Right atrium auricular region (tissue), 2 donors: Measurements from ENCODE around the gene TCFL5. TPM values are rescaled to one million over a fixed set of nuclear protein-coding genes. Genes with fewer than 3 reads are reported as not detected.
A peak's percentile ranks its signal among the peaks of the same experiment; 100 is the strongest.

ENCODE experiments used
- DNase-seq: peaks from one replicate; pipeline ENCODE4 v3.0.0-alpha.2; 2019; ENCODE audit warnings: low spot score
- H3K27ac ChIP-seq, 2 donors: fragments of 200-600 bp; sonication (generic); 1 replicate in 1 of 2; 2 replicates in 1 of 2; pipeline ENCODE4 v1.5.1; 2016 to 2019
- H3K27me3 ChIP-seq, 2 donors: fragments of 200-600 bp; sonication (generic); one replicate each; pipeline versions ENCODE4 v1.5.1 to v1.6.0; 2017 to 2019
- H3K36me3 ChIP-seq: fragments of 200-600 bp; sonication (generic); one replicate; pipeline ENCODE4 v1.5.1; 2016
- H3K4me1 ChIP-seq, 2 donors: fragments of 200-600 bp; sonication (generic); one replicate each; pipeline versions ENCODE4 v1.5.1 to v1.6.0; 2017 to 2019
- H3K4me3 ChIP-seq, 2 donors: fragments of 200-600 bp; sonication (generic); 1 replicate in 1 of 2; 2 replicates in 1 of 2; pipeline ENCODE4 v1.5.1; 2017 to 2019; ENCODE audit warnings: mild to moderate bottlenecking in 1 of 2, moderate library complexity in 1 of 2
- H3K9me3 ChIP-seq, 2 donors: fragments of 200-600 bp; sonication (generic); one replicate each; pipeline ENCODE4 v1.5.1; 2019
- CTCF ChIP-seq, 2 donors: fragments of 200-600 bp; sonication (generic); IDR thresholded peaks; one replicate each; pipeline ENCODE4 v1.5.1; 2019; ENCODE audit warnings: antibody characterized with exemption in 2 of 2
- total RNA-seq, 2 donors: library from RNA; depleted of rRNA; stranded (reverse); fragments of >200 nt; gene quantifications; one replicate each; pipeline ENCODE4 v1.1.0, GENCODE V29; 2016

Gene TCFL5
- total RNA-seq, 2 donors from 2014 or later: 4.8 to 6.4 TPM

- no peaks in the 10 kb centered on the region for H3K9me3 ChIP-seq
- no peaks in the 10 kb centered on the region for H3K27me3 ChIP-seq
- no peaks in the 10 kb centered on the region for H3K36me3 ChIP-seq
- no peak overlapping the region for H3K27ac ChIP-seq
- TF ChIP-seq CTCF (IDR thresholded peaks at IDR 0.05): no peak
- no peak for DNase-seq
- H3K4me3 ChIP-seq: no peak overlapping the region
- H3K4me1 ChIP-seq: peaks cover 0 to 23% of the 10 kb centered on the region in 2 donors
These were observed 11.7 kb upstream of the TCFL5 start for GRCh38 chr20:62873280-62873679.

- Histone ChIP-seq H3K4me1 (peaks cover 0 to 23% of the 10 kb centered on the region in 2 donors), H3K36me3 (no peaks in the 10 kb centered on the region), H3K27ac (no peak overlapping the region), H3K4me3 (no peak overlapping the region), H3K27me3 (no peaks in the 10 kb centered on the region), H3K9me3 (no peaks in the 10 kb centered on the region)
- no peak for TF ChIP-seq CTCF (IDR thresholded peaks at IDR 0.05)
- no peak for DNase-seq
These were observed 11.2 kb upstream of the TCFL5 start for GRCh38 chr20:62872862-62873261.

GRCh38 chr20:62872184-62872847 is 10.7 kb upstream of the TCFL5 start:
- no peak for TF ChIP-seq CTCF (IDR thresholded peaks at IDR 0.05)
- peaks cover 0 to 19% of the 10 kb centered on the region in 2 donors for H3K4me1 ChIP-seq
- DNase-seq: no peak
- H3K27me3 ChIP-seq: no peaks in the 10 kb centered on the region
- H3K9me3 ChIP-seq: no peaks in the 10 kb centered on the region
- H3K27ac ChIP-seq: no peak overlapping the region
- no peaks in the 10 kb centered on the region for H3K36me3 ChIP-seq
- H3K4me3 ChIP-seq: no peak overlapping the region

- DNase-seq: no peak
- H3K27me3 ChIP-seq: no peaks in the 10 kb centered on the region
- no peaks in the 10 kb centered on the region for H3K9me3 ChIP-seq
- peaks cover 0 to 12% of the 10 kb centered on the region in 2 donors for H3K4me1 ChIP-seq
- TF ChIP-seq CTCF (IDR thresholded peaks at IDR 0.05): no peak
- H3K4me3 ChIP-seq: no peak overlapping the region
- H3K27ac ChIP-seq: no peak overlapping the region
- no peaks in the 10 kb centered on the region for H3K36me3 ChIP-seq
These were observed 2.6 kb upstream of the TCFL5 start for GRCh38 chr20:62864207-62864606.

- H3K27ac ChIP-seq: no peak overlapping the region
- no peak for DNase-seq
- peaks cover 7% of the 10 kb centered on the region for H3K36me3 ChIP-seq
- H3K4me1 ChIP-seq: peaks cover 0 to 12% of the 10 kb centered on the region in 2 donors
- H3K4me3 ChIP-seq: peak overlapping the region; percentile 35 to 46
- TF ChIP-seq CTCF (IDR thresholded peaks at IDR 0.05): no peak
- no peaks in the 10 kb centered on the region for H3K9me3 ChIP-seq
- no peaks in the 10 kb centered on the region for H3K27me3 ChIP-seq
These were observed 514 bp downstream of the TCFL5 start for GRCh38 chr20:62860924-62861691.
